DLD1 (cell line): ENCODE measurements around the gene CHAT.

Experiments
- in situ Hi-C: cut with HindIII; loops from 2 replicates; pipeline ENCODE4 v1.10.0; 2017; ENCODE audit warnings: low sequenced_read_pairs

Gene CHAT

GRCh38 chr10:49596836-49597235 is 17.0 kb upstream of the CHAT start:
- in situ Hi-C loops, result no loop called here

- in situ Hi-C loops, result no loop called here
Measured at GRCh38 chr10:49597426-49598163, 16.2 kb upstream of the CHAT start.

GRCh38 chr10:49598164-49598856 is 15.5 kb upstream of the CHAT start:
- in situ Hi-C loops, result no loop called here

GRCh38 chr10:49598986-49599385 is 14.9 kb upstream of the CHAT start:
- in situ Hi-C loops, result no loop called here

- in situ Hi-C loops, result no loop called here
Measured at GRCh38 chr10:49599546-49599945, 14.3 kb upstream of the CHAT start.

GRCh38 chr10:49600046-49600445 is 13.8 kb upstream of the CHAT start:
- in situ Hi-C loops, result no loop called here

- in situ Hi-C loops, result no loop called here
Measured at GRCh38 chr10:49600781-49601400, 12.9 kb upstream of the CHAT start.

GRCh38 chr10:49601857-49602256 is 12.0 kb upstream of the CHAT start:
- in situ Hi-C loops, result no loop called here

- in situ Hi-C loops, result no loop called here
Measured at GRCh38 chr10:49602380-49603023, 11.3 kb upstream of the CHAT start.

GRCh38 chr10:49605216-49605938 is 8.5 kb upstream of the CHAT start:
- in situ Hi-C loops, result no loop called here

GRCh38 chr10:49605939-49606509 is 7.8 kb upstream of the CHAT start:
- in situ Hi-C loops, result no loop called here

GRCh38 chr10:49606981-49607535 is 6.8 kb upstream of the CHAT start:
- in situ Hi-C loops, result no loop called here

GRCh38 chr10:49608166-49609005 is 5.5 kb upstream of the CHAT start:
- in situ Hi-C loops, result no loop called here

- in situ Hi-C loops, result no loop called here
Measured at GRCh38 chr10:49609006-49609282, 4.9 kb upstream of the CHAT start.

- in situ Hi-C loops, result no loop called here
Measured at GRCh38 chr10:49609283-49610113, 4.3 kb upstream of the CHAT start.

GRCh38 chr10:49610114-49610457 is 3.8 kb upstream of the CHAT start, which contains the start of gene SLC18A3:
SLC18A3 (plus strand) TSS chr10:49610310; CDS start chr10:49610741, 431 bp downstream.
- in situ Hi-C loops, result no loop called here

GRCh38 chr10:49610458-49611165 is 3.2 kb upstream of the CHAT start:
- in situ Hi-C loops, result no loop called here

- in situ Hi-C loops, result no loop called here
Measured at GRCh38 chr10:49611166-49611815, 2.5 kb upstream of the CHAT start.
